ENCODE results near the gene NLK. TPM values are rescaled to one million over a fixed set of nuclear protein-coding genes. Genes with fewer than 3 reads are reported as not detected.

The NLK gene
- total RNA-seq, 1 experiment from 2014 or later: 40.3 TPM

- POLR2A ChIA-PET: no interaction called here
- peaks cover 25% of the 10 kb centered on the region for H3K4me1 Mint-ChIP-seq
- ATAC-seq: no peak
Measured at GRCh38 chr17:28239271-28239624, 196.8 kb downstream of the NLK start.

GRCh38 chr17:28240688-28241340, 198.3 kb downstream of the NLK start:
- ChIA-PET POLR2A (no interaction called here), CTCF (interaction anchor here (3.2 kb wide), 1 partner anchor 11 kb away, joined by 18 read pairs; no protein-coding TSS in a partner anchor)
- Mint-ChIP-seq H3K27me3 (ENCODE audit: low read depth) (no peaks in the 10 kb centered on the region), H3K4me1 (peaks cover 11% of the 10 kb centered on the region), H3K4me3 (no peak overlapping the region), H3K27ac (no peak overlapping the region), H3K36me3 (no peaks in the 10 kb centered on the region), H3K9me3 (no peaks in the 10 kb centered on the region)
- ATAC-seq (no peak), DNase-seq (ENCODE audit: low spot score) (no peak)
- TF ChIP-seq ARID4B (CRISPR knock-in tag; IDR thresholded peaks at IDR 0.05; ENCODE audit: borderline replicate concordance) (no peak), KAT7 (CRISPR knock-in tag; IDR thresholded peaks at IDR 0.05; ENCODE audit: borderline replicate concordance) (no peak), ATF6 (CRISPR knock-in tag; IDR thresholded peaks at IDR 0.05) (no peak), CTCF (IDR thresholded peaks at IDR 0.05) (no peak), ZNF512 (CRISPR knock-in tag; IDR thresholded peaks at IDR 0.05; ENCODE audit: borderline replicate concordance) (no peak)

More at GRCh38 chr17:28239271-28239624, 196.8 kb downstream of the NLK start:
- no peaks in the 10 kb centered on the region for H3K36me3 Mint-ChIP-seq
- H3K27me3 Mint-ChIP-seq (ENCODE audit: low read depth): no peaks in the 10 kb centered on the region
- DNase-seq (ENCODE audit: low spot score): no peak
- TF ChIP-seq PREB (CRISPR knock-in tag; IDR thresholded peaks at IDR 0.05; ENCODE audit: borderline replicate concordance): no peak
- no peak for TF ChIP-seq ZNF121 (CRISPR knock-in tag; IDR thresholded peaks at IDR 0.05)
- no peak for TF ChIP-seq ESRRA (CRISPR knock-in tag; IDR thresholded peaks at IDR 0.05; ENCODE audit: borderline replicate concordance)
- no peak for TF ChIP-seq SMAD3 (CRISPR knock-in tag; IDR thresholded peaks at IDR 0.05; ENCODE audit: borderline replicate concordance)
- no peak for TF ChIP-seq KAT7 (CRISPR knock-in tag; IDR thresholded peaks at IDR 0.05; ENCODE audit: borderline replicate concordance)
- no peak for TF ChIP-seq GRHL2 (CRISPR knock-in tag; IDR thresholded peaks at IDR 0.05; ENCODE audit: insufficient replicate concordance, severe bottlenecking)
- TF ChIP-seq SOX15 (CRISPR knock-in tag; IDR thresholded peaks at IDR 0.05): no peak
- no peak for TF ChIP-seq ZNF232 (CRISPR knock-in tag; IDR thresholded peaks at IDR 0.05)
- H3K27ac Mint-ChIP-seq: no peak overlapping the region
- H3K4me3 Mint-ChIP-seq: no peak overlapping the region
- CTCF ChIA-PET: interaction anchor here (1.1 to 1.8 kb wide), 3 partner anchors 9 to 13 kb away, joined by 3 to 4 read pairs (median 3); no protein-coding TSS in a partner anchor
- H3K9me3 Mint-ChIP-seq: no peaks in the 10 kb centered on the region
